GM10248 (cell line): Measurements from ENCODE around the gene ATP6V0C.
A peak's percentile ranks its signal among the peaks of the same experiment; 100 is the strongest.

Experiments
- CTCF ChIA-PET: fragments of 300-600 bp; sonication (Branson Sonifier 250); formaldehyde crosslinking; extraction: SDS; loops from one replicate; lab custom pipeline; 2021; ENCODE audit warnings: antibody characterized with exemption; lab: Yijun Ruan, JAX
- POLR2A ChIA-PET: fragments of 350-650 bp; sonication (Branson Sonifier 250); formaldehyde crosslinking; extraction: SDS; loops from one replicate; lab custom pipeline; 2020; ENCODE audit warnings: antibody characterized with exemption; lab: Yijun Ruan, JAX
- DNase-seq: peaks from one replicate; pipeline ENCODE4 v3.0.0; 2012; ENCODE audit errors: extremely low spot score
- TF ChIP-seq, protein P1 (sequence below): IDR thresholded peaks from 2 replicates; pipeline ENCODE4 v1.5.1; 2012; ENCODE audit warnings: mild to moderate bottlenecking, low read depth; ENCODE audit errors: extremely low read depth, missing control alignments, control extremely low read depth

The ATP6V0C gene

DNA sequence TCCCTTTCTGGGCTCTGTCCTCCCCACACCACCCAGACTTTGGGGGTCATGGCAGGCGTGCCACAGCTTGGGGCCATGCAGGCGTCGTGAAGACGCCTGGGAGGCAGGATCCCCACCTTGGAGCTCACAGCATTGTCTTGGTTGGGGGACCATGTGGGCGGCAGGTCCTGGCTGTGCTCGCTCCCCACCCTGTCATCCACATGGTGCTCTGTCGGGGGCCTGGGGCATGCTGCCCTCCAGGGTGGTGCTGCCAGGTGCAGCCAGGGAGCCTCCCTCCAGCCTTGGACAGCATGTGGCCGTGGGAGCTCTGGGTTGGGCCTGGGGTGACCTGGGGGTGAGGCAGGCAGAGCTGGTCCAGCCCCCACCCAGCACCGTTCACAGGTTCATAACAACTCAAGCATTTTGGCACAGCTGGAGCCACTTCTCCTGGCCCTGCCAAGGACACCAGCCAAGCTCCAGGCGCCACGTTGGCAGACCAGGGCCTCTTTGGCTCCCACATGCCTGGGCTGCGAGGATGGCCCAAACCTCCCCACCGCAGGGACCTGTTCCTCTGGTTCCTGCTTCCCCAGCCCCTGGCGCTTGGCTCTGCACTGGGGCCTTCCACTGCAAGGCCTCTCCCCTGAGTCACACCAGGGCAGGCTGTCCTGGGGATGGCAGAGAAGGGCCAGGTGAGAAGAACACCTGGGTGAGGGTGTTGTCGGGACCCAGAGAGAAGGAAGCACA, 15.1 kb upstream of the ATP6V0C start:
- DNase-seq: no peak
- TF ChIP-seq, protein P1, sequence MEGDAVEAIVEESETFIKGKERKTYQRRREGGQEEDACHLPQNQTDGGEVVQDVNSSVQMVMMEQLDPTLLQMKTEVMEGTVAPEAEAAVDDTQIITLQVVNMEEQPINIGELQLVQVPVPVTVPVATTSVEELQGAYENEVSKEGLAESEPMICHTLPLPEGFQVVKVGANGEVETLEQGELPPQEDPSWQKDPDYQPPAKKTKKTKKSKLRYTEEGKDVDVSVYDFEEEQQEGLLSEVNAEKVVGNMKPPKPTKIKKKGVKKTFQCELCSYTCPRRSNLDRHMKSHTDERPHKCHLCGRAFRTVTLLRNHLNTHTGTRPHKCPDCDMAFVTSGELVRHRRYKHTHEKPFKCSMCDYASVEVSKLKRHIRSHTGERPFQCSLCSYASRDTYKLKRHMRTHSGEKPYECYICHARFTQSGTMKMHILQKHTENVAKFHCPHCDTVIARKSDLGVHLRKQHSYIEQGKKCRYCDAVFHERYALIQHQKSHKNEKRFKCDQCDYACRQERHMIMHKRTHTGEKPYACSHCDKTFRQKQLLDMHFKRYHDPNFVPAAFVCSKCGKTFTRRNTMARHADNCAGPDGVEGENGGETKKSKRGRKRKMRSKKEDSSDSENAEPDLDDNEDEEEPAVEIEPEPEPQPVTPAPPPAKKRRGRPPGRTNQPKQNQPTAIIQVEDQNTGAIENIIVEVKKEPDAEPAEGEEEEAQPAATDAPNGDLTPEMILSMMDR: no peak
- CTCF ChIA-PET: no interaction called here
- POLR2A ChIA-PET: no interaction called here

DNA sequence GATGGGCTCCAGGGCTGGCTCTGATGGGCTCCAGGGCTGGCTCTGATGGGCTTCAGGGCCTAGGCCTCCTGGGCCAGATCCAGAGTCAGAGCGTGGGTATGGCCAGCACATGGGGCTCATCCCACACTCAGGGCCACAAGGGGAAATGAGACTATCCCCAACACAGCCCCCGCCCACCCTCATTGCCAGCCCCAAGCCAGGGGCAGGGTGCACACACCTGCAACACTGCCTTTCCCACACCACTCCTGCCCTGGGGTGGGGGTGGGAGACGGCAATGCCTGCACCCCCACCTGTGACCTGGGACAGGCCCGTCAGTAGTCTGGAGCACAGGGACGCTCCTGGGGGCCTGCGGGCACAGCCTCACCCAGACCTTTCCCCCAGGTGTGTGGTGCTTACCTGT, 14.3 kb upstream of the ATP6V0C start:
- DNase-seq: no peak
- POLR2A ChIA-PET: no interaction called here
- TF ChIP-seq, protein P1: no peak
- CTCF ChIA-PET: interaction anchor here (1.0 to 3.9 kb wide), 6 partner anchors 10 to 305 kb away, joined by 3 to 36 read pairs (median 7); no protein-coding TSS in a partner anchor

DNA sequence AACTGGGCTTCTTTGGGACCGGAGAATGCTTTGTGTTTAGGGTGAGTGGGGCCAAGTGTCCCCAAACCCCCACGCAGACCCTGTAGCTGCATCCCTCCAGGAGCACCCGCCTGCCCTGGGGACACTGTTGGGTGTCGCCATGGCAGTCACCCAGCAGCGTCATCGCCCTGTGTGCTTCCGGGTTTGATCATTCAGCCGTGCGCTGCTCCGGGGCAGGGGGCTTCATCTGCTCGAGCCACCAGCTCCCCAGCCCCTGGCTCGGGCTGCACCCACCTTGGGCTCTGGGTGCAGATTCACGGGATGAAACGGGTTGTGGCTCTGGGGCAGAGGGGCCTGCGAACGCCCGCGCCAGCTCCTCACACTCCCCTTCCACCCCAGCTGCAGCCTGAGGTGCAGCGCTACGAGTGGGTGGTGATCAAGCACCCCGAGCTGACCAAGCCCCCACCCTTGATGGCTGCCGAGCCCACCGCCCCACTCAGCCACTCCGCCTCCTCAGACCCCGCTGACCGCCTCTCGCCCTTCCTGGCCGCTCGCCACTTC, 13.8 kb upstream of the ATP6V0C start:
- CTCF ChIA-PET: interaction anchor here (1.0 to 3.9 kb wide), 11 partner anchors 10 to 306 kb away, joined by 3 to 36 read pairs (median 7); partner anchors contain the start of gene CCNF
- TF ChIP-seq, protein P1: no peak
- POLR2A ChIA-PET: no interaction called here
- DNase-seq: no peak

DNA sequence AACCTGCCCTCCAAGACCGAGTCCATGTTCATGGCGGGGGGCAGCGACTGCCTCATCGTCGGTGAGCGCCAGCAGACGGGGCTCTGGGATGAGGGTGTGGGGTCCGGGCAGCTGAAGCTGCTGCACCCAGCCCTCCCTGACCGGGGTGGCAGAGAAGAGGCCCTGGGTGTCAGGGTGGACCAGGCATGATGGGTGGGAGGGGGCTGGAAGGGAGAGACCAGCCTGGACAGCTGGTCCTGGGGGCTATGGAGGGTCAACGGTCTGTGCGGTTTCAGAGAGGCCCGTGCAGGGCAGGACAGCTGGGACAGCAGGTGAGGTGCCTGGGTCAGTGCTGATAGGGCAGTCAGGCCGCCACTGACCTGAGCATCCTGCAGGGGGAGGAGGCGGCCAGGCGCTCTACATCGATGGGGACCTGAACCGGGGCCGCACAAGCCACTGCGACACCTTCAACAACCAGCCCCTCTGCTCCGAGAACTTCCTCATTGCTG, 13.3 kb upstream of the ATP6V0C start:
- ChIA-PET POLR2A (interaction anchor here (1.0 kb wide), 1 partner anchor 345 kb away, joined by 3 read pairs; the partner anchor contains the start of gene TRAF7), CTCF (interaction anchor here (0.6 to 3.9 kb wide), 33 partner anchors 11 to 306 kb away, joined by 3 to 36 read pairs (median 4); partner anchors contain the start of genes ABCA3, CCNF, ECI1 and RNPS1)
- TF ChIP-seq, protein P1: no peak
- no peak for DNase-seq

DNA sequence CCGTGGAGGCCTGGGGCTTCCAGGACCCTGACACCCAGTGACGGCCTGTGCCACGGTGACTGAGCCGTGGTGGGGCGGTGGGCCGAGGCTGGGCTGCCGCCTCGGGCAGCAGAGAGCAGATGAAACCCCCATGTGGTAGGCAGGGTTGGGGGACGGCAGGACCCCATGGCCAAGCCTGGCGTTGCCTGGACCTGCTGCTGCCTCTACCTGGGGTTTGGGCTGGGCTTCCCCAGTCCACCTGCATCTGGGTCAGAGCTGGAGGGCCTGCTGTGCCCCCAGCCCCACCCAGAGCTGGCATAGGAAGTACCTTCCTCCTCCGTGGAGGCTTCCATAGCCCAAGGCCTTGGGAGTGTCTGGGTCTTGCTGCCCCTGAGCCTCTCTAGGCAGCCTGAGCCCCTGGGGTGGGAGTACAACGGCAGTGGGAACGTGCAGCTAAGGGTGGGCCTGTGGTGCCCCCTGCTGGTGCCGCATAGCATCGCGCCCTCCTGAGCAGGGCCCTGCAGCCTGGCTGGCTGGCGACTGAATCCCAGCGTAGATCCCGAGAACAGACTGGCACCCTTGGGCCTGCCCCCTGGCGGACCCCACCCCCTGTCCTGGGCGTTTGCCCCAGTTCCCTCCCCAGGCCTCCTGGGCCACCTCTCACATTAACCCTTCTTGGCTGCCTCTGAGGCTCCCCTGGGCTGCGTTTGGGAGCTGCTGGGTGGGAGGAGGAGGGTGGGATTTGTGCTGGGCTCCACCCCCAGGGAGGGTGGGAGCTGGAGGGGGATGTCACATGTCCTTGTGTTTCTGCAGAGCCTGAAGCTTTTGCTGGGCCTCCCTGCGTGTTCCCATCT, 12.6 kb upstream of the ATP6V0C start:
- POLR2A ChIA-PET: interaction anchor here (1.0 kb wide), 1 partner anchor 346 kb away, joined by 3 read pairs; the partner anchor contains the start of gene TRAF7
- CTCF ChIA-PET: interaction anchor here (0.6 to 3.9 kb wide), 46 partner anchors 10 to 348 kb away, joined by 3 to 36 read pairs (median 3); partner anchors contain the start of genes ABCA3, AMDHD2, CCNF and ECI1
- peak; percentile 89 for DNase-seq
- TF ChIP-seq, protein P1: peak; percentile 94
